GM23338 (cell line): ENCODE measurements around the gene ACTR5. TPM values are rescaled to one million over a fixed set of nuclear protein-coding genes. Genes with fewer than 3 reads are reported as not detected.
"Not testable (repeated sequence)": the region's sequence is repeated elsewhere in the genome, so short reads cannot be mapped to it uniquely, and the experiment has no call there.

Experiments
- ATAC-seq: fragments of 200-7000 bp; cut with Tn5 transposase; 3 replicates; pipeline ENCODE4 v1.9.1; 2020
- DNase-seq: peaks from one replicate; pipeline ENCODE4 v3.0.0-alpha.2; 2015; ENCODE audit warnings: low spot score
- H2AFZ ChIP-seq: fragments of 200-600 bp; sonication (generic); 2 replicates; pipeline ENCODE4 v1.8.0; 2016; ENCODE audit warnings: antibody characterized with exemption, mild to moderate bottlenecking, moderate library complexity
- H3F3A ChIP-seq: fragments of 200-600 bp; sonication (generic); replicated peaks from 2 replicates; pipeline ENCODE4 v1.8.0; 2017; ENCODE audit warnings: antibody characterized with exemption, mixed run types, low read depth
- H3K27ac ChIP-seq: fragments of 200-600 bp; sonication (generic); 2 replicates; pipeline ENCODE4 v1.6.1; 2016; ENCODE audit warnings: low read depth
- H3K27me3 ChIP-seq: fragments of 200-600 bp; sonication (generic); 2 replicates; pipeline ENCODE4 v1.8.0; 2016; ENCODE audit warnings: mild to moderate bottlenecking, mixed run types, moderate library complexity; ENCODE audit not compliant: insufficient read depth
- H3K36me3 ChIP-seq: fragments of 200-600 bp; sonication (generic); 2 replicates; pipeline ENCODE4 v1.8.0; 2016; ENCODE audit warnings: mild to moderate bottlenecking; ENCODE audit not compliant: insufficient read depth
- H3K4me1 ChIP-seq: fragments of 200-600 bp; sonication (generic); 2 replicates; pipeline ENCODE4 v1.8.0; 2016; ENCODE audit warnings: mild to moderate bottlenecking, moderate library complexity; ENCODE audit not compliant: insufficient read depth
- H3K4me2 ChIP-seq: fragments of 200-600 bp; sonication (generic); 2 replicates; pipeline ENCODE4 v1.7.1; 2017; ENCODE audit warnings: mixed run types
- H3K4me3 ChIP-seq: fragments of 200-600 bp; sonication (generic); 2 replicates; pipeline ENCODE4 v1.6.1; 2016; ENCODE audit warnings: mixed run types
- H3K79me2 ChIP-seq: fragments of 200-600 bp; sonication (generic); replicated peaks from 2 replicates; pipeline ENCODE4 v1.8.0; 2017; ENCODE audit warnings: mild to moderate bottlenecking; ENCODE audit not compliant: insufficient read depth
- H3K9me2 ChIP-seq: fragments of 200-600 bp; sonication (generic); 2 replicates; pipeline ENCODE4 v1.8.0; 2017; ENCODE audit not compliant: insufficient read depth
- H4K20me1 ChIP-seq: fragments of 200-600 bp; sonication (generic); replicated peaks from 2 replicates; pipeline ENCODE4 v1.8.0; 2017; ENCODE audit warnings: mild to moderate bottlenecking; ENCODE audit not compliant: insufficient read depth
- H3K27ac Mint-ChIP-seq: 2 replicates; pipeline ENCODE4 v1.8.0; 2020; ENCODE audit warnings: inconsistent platforms, mild to moderate bottlenecking, moderate library complexity, mixed read lengths
- H3K27me3 Mint-ChIP-seq: 3 replicates; pipeline ENCODE4 v1.8.0; 2022; ENCODE audit warnings: low read depth, mild to moderate bottlenecking, moderate library complexity, mixed read lengths, inconsistent platforms; ENCODE audit not compliant: insufficient read depth, poor library complexity
- H3K36me3 Mint-ChIP-seq: 3 replicates; pipeline ENCODE4 v1.8.0; 2021; ENCODE audit warnings: low read depth, mild to moderate bottlenecking, inconsistent platforms, moderate library complexity, mixed read lengths
- H3K4me1 Mint-ChIP-seq: 3 replicates; pipeline ENCODE4 v1.8.0; 2020; ENCODE audit warnings: mild to moderate bottlenecking, inconsistent platforms, mixed read lengths
- H3K4me3 Mint-ChIP-seq: 3 replicates; pipeline ENCODE4 v1.8.0; 2021; ENCODE audit warnings: moderate library complexity, mild to moderate bottlenecking, inconsistent platforms, mixed read lengths
- H3K9me3 Mint-ChIP-seq: 3 replicates; pipeline ENCODE4 v1.8.0; 2020; ENCODE audit warnings: moderate library complexity, mild to moderate bottlenecking, inconsistent platforms, mixed read lengths
- EZH2 ChIP-seq: fragments of 200-600 bp; sonication (generic); IDR thresholded peaks from one replicate; pipeline ENCODE4 v1.8.0; 2017; ENCODE audit warnings: antibody characterized with exemption, mild to moderate bottlenecking, low read depth; ENCODE audit not compliant: unreplicated experiment
- EZH2phosphoT487 ChIP-seq: fragments of 200-600 bp; sonication (generic); IDR thresholded peaks from one replicate; pipeline ENCODE4 v1.8.1; 2018; ENCODE audit warnings: antibody characterized with exemption; ENCODE audit not compliant: unreplicated experiment
- JUNB ChIP-seq: IDR thresholded peaks from one replicate; pipeline ENCODE4 v1.6.1; 2016; ENCODE audit warnings: antibody characterized with exemption; ENCODE audit not compliant: unreplicated experiment
- NANOG ChIP-seq: IDR thresholded peaks from 2 replicates; pipeline ENCODE4 v1.6.1; 2016; ENCODE audit warnings: antibody characterized with exemption, borderline replicate concordance
- POLR2AphosphoS5 ChIP-seq: IDR thresholded peaks from 2 replicates; pipeline ENCODE4 v1.6.1; 2016; ENCODE audit warnings: antibody characterized with exemption, low read depth
- STAT1 ChIP-seq: IDR thresholded peaks from one replicate; pipeline ENCODE4 v1.6.1; 2016; ENCODE audit warnings: antibody characterized with exemption; ENCODE audit not compliant: unreplicated experiment
- ZNF114 ChIP-seq: fragments of 250-450 bp; sonication (Bioruptor Pico); IDR thresholded peaks from 2 replicates; pipeline ENCODE4 v1.5.0; 2020; ENCODE audit warnings: mild to moderate bottlenecking, moderate library complexity
- polyA plus RNA-seq: library from polyadenylated mRNA; unstranded; fragments of >200 nt; fragmentation: Nextera tagmentation; extraction: Ambion mirVana; gene quantifications from 2 replicates; pipeline ENCODE4 v1.2.1, GENCODE V29; 2016
- total RNA-seq: library from RNA; depleted of rRNA; stranded (reverse); fragments of >200 nt; shearing (Covaris generic); gene quantifications from 2 replicates; pipeline ENCODE4 v1.2.3, GENCODE V29; 2014
- TF ChIP-seq, protein P1 (sequence below): fragments of 250-450 bp; sonication (Bioruptor Pico); IDR thresholded peaks from 2 replicates; pipeline ENCODE4 v1.5.0; 2020; ENCODE audit warnings: mild to moderate bottlenecking, moderate library complexity
- TF ChIP-seq, protein P2 (sequence below): IDR thresholded peaks from 2 replicates; pipeline ENCODE4 v1.6.1; 2016; ENCODE audit warnings: antibody characterized with exemption
- TF ChIP-seq, protein P3 (sequence below), 2 experiments: fragments of 200-600 bp in 1 of 2; sonication (generic) in 1 of 2; conservative IDR thresholded peaks; 2 replicates each; pipeline versions ENCODE4 v1.5.1 to v1.6.1; 2016 to 2017; ENCODE audit warnings: antibody characterized with exemption in 2 of 2, low read depth in 2 of 2, mild to moderate bottlenecking in 2 of 2, moderate library complexity in 1 of 2
- TF ChIP-seq, protein P4 (sequence below): IDR thresholded peaks from one replicate; pipeline ENCODE4 v1.6.1; 2018; ENCODE audit warnings: antibody characterized with exemption; ENCODE audit not compliant: unreplicated experiment

The ACTR5 gene
- total and polyA plus RNA-seq, 2 experiments from 2014 or later = 8.4 to 21.8 TPM

DNA sequence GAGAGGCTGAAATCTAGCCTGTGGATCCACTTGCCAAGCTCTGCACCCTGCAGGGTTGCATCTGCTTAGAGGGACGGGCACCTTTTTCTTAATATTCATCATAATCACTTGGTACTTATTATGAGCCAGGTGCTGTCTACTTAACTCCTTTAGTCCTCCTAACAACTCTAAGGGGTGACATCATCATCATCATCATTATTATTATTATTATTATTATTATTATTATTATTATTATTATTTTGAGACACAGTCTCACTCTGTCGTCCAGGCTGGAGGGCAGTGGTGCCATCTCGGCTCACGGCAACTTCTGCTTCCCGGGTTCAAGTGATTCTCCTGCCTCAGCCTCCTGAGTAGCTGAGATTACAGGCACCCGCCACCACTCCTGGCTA lies 65.3 kb downstream of the ACTR5 start:
- not testable (repeated sequence) for H2AFZ ChIP-seq, H3K4me2 ChIP-seq, H3K27me3 ChIP-seq, H4K20me1 ChIP-seq, H3K4me3 Mint-ChIP-seq, H3K4me1 ChIP-seq, H3K9me3 Mint-ChIP-seq, H3K9me2 ChIP-seq, H3K27ac ChIP-seq, H3K4me3 ChIP-seq, ATAC-seq, DNase-seq, H3K27ac Mint-ChIP-seq, H3K36me3 ChIP-seq, H3K79me2 ChIP-seq, H3K36me3 Mint-ChIP-seq, H3F3A ChIP-seq
- Mint-ChIP-seq H3K27me3 (peaks cover 15% of the 10 kb centered on the region), H3K4me1 (peaks cover 29% of the 10 kb centered on the region)

DNA sequence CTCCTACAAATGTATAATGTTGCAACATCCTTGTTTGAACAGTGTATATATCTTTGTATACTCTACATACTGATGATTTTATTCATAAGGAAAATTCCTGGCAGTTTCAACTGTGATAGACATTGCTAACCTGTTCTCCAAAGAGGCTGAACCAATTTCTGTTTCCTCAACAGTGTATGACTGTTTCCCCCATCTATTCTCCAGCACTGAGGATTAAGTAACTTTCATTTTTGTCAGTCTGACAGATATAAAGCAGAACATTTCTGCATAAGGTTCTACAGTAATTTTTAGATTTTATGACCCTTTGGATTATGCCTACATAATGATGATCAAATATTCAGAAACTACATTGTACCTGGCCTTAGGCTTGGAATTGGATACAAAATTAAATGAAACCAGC lies 67.2 kb downstream of the ACTR5 start:
- Histone ChIP-seq H3K4me3 (no peak overlapping the region), H3K27me3 (no peaks in the 10 kb centered on the region), H2AFZ (no peak overlapping the region), H3K79me2 (peaks cover 10% of the 10 kb centered on the region), H3F3A (no peaks in the 10 kb centered on the region), H3K4me2 (no peak overlapping the region), H4K20me1 (peaks cover 7% of the 10 kb centered on the region), H3K27ac (no peak overlapping the region), H3K36me3 (no peaks in the 10 kb centered on the region), H3K9me2 (no peaks in the 10 kb centered on the region), H3K4me1 (peaks cover 14% of the 10 kb centered on the region)
- Mint-ChIP-seq H3K4me3 (no peak overlapping the region), H3K36me3 (no peaks in the 10 kb centered on the region), H3K27ac (no peak overlapping the region), H3K27me3 (peaks cover 8% of the 10 kb centered on the region), H3K4me1 (peaks cover 24% of the 10 kb centered on the region), H3K9me3 (no peaks in the 10 kb centered on the region)
- DNase-seq (no peak), ATAC-seq (no peak)
- TF ChIP-seq ZNF114 = no peak
- no peak for TF ChIP-seq STAT1
- TF ChIP-seq, protein P1, sequence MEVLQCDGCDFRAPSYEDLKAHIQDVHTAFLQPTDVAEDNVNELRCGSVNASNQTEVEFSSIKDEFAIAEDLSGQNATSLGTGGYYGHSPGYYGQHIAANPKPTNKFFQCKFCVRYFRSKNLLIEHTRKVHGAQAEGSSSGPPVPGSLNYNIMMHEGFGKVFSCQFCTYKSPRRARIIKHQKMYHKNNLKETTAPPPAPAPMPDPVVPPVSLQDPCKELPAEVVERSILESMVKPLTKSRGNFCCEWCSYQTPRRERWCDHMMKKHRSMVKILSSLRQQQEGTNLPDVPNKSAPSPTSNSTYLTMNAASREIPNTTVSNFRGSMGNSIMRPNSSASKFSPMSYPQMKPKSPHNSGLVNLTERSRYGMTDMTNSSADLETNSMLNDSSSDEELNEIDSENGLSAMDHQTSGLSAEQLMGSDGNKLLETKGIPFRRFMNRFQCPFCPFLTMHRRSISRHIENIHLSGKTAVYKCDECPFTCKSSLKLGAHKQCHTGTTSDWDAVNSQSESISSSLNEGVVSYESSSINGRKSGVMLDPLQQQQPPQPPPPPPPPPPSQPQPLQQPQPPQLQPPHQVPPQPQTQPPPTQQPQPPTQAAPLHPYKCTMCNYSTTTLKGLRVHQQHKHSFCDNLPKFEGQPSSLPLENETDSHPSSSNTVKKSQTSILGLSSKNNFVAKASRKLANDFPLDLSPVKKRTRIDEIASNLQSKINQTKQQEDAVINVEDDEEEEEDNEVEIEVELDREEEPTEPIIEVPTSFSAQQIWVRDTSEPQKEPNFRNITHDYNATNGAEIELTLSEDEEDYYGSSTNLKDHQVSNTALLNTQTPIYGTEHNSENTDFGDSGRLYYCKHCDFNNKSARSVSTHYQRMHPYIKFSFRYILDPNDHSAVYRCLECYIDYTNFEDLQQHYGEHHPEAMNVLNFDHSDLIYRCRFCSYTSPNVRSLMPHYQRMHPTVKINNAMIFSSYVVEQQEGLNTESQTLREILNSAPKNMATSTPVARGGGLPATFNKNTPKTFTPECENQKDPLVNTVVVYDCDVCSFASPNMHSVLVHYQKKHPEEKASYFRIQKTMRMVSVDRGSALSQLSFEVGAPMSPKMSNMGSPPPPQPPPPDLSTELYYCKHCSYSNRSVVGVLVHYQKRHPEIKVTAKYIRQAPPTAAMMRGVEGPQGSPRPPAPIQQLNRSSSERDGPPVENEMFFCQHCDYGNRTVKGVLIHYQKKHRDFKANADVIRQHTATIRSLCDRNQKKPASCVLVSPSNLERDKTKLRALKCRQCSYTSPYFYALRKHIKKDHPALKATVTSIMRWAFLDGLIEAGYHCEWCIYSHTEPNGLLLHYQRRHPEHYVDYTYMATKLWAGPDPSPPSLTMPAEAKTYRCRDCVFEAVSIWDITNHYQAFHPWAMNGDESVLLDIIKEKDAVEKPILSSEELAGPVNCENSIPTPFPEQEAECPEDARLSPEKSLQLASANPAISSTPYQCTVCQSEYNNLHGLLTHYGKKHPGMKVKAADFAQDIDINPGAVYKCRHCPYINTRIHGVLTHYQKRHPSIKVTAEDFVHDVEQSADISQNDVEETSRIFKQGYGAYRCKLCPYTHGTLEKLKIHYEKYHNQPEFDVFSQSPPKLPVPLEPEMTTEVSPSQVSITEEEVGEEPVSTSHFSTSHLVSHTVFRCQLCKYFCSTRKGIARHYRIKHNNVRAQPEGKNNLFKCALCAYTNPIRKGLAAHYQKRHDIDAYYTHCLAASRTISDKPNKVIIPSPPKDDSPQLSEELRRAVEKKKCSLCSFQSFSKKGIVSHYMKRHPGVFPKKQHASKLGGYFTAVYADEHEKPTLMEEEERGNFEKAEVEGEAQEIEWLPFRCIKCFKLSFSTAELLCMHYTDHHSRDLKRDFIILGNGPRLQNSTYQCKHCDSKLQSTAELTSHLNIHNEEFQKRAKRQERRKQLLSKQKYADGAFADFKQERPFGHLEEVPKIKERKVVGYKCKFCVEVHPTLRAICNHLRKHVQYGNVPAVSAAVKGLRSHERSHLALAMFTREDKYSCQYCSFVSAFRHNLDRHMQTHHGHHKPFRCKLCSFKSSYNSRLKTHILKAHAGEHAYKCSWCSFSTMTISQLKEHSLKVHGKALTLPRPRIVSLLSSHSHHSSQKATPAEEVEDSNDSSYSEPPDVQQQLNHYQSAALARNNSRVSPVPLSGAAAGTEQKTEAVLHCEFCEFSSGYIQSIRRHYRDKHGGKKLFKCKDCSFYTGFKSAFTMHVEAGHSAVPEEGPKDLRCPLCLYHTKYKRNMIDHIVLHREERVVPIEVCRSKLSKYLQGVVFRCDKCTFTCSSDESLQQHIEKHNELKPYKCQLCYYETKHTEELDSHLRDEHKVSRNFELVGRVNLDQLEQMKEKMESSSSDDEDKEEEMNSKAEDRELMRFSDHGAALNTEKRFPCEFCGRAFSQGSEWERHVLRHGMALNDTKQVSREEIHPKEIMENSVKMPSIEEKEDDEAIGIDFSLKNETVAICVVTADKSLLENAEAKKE (CRISPR knock-in tag) = no peak
- TF ChIP-seq, protein P2, sequence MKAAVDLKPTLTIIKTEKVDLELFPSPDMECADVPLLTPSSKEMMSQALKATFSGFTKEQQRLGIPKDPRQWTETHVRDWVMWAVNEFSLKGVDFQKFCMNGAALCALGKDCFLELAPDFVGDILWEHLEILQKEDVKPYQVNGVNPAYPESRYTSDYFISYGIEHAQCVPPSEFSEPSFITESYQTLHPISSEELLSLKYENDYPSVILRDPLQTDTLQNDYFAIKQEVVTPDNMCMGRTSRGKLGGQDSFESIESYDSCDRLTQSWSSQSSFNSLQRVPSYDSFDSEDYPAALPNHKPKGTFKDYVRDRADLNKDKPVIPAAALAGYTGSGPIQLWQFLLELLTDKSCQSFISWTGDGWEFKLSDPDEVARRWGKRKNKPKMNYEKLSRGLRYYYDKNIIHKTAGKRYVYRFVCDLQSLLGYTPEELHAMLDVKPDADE = no peak
- TF ChIP-seq, protein P3, sequence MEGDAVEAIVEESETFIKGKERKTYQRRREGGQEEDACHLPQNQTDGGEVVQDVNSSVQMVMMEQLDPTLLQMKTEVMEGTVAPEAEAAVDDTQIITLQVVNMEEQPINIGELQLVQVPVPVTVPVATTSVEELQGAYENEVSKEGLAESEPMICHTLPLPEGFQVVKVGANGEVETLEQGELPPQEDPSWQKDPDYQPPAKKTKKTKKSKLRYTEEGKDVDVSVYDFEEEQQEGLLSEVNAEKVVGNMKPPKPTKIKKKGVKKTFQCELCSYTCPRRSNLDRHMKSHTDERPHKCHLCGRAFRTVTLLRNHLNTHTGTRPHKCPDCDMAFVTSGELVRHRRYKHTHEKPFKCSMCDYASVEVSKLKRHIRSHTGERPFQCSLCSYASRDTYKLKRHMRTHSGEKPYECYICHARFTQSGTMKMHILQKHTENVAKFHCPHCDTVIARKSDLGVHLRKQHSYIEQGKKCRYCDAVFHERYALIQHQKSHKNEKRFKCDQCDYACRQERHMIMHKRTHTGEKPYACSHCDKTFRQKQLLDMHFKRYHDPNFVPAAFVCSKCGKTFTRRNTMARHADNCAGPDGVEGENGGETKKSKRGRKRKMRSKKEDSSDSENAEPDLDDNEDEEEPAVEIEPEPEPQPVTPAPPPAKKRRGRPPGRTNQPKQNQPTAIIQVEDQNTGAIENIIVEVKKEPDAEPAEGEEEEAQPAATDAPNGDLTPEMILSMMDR (conservative IDR thresholded peaks at IDR 0.05; ENCODE audit: low read depth in 2 of 2) = no peak
- TF ChIP-seq EZH2phosphoT487 = no peak
- no peak for TF ChIP-seq EZH2
- no peak for TF ChIP-seq JUNB
- TF ChIP-seq POLR2AphosphoS5 = no peak
- TF ChIP-seq, protein P4, sequence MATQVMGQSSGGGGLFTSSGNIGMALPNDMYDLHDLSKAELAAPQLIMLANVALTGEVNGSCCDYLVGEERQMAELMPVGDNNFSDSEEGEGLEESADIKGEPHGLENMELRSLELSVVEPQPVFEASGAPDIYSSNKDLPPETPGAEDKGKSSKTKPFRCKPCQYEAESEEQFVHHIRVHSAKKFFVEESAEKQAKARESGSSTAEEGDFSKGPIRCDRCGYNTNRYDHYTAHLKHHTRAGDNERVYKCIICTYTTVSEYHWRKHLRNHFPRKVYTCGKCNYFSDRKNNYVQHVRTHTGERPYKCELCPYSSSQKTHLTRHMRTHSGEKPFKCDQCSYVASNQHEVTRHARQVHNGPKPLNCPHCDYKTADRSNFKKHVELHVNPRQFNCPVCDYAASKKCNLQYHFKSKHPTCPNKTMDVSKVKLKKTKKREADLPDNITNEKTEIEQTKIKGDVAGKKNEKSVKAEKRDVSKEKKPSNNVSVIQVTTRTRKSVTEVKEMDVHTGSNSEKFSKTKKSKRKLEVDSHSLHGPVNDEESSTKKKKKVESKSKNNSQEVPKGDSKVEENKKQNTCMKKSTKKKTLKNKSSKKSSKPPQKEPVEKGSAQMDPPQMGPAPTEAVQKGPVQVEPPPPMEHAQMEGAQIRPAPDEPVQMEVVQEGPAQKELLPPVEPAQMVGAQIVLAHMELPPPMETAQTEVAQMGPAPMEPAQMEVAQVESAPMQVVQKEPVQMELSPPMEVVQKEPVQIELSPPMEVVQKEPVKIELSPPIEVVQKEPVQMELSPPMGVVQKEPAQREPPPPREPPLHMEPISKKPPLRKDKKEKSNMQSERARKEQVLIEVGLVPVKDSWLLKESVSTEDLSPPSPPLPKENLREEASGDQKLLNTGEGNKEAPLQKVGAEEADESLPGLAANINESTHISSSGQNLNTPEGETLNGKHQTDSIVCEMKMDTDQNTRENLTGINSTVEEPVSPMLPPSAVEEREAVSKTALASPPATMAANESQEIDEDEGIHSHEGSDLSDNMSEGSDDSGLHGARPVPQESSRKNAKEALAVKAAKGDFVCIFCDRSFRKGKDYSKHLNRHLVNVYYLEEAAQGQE = no peak
- no peak for TF ChIP-seq NANOG
